GM23338 (cell line): Measurements from ENCODE around the gene NUP153. TPM values are rescaled to one million over a fixed set of nuclear protein-coding genes. Genes with fewer than 3 reads are reported as not detected.

Experiments
- ATAC-seq: fragments of 200-7000 bp; cut with Tn5 transposase; 3 replicates; pipeline ENCODE4 v1.9.1; 2020
- DNase-seq: peaks from one replicate; pipeline ENCODE4 v3.0.0-alpha.2; 2015; ENCODE audit warnings: low spot score
- H2AFZ ChIP-seq: fragments of 200-600 bp; sonication (generic); 2 replicates; pipeline ENCODE4 v1.8.0; 2016; ENCODE audit warnings: antibody characterized with exemption, mild to moderate bottlenecking, moderate library complexity
- H3F3A ChIP-seq: fragments of 200-600 bp; sonication (generic); replicated peaks from 2 replicates; pipeline ENCODE4 v1.8.0; 2017; ENCODE audit warnings: antibody characterized with exemption, mixed run types, low read depth
- H3K27ac ChIP-seq: fragments of 200-600 bp; sonication (generic); 2 replicates; pipeline ENCODE4 v1.6.1; 2016; ENCODE audit warnings: low read depth
- H3K27me3 ChIP-seq: fragments of 200-600 bp; sonication (generic); 2 replicates; pipeline ENCODE4 v1.8.0; 2016; ENCODE audit warnings: mild to moderate bottlenecking, mixed run types, moderate library complexity; ENCODE audit not compliant: insufficient read depth
- H3K36me3 ChIP-seq: fragments of 200-600 bp; sonication (generic); 2 replicates; pipeline ENCODE4 v1.8.0; 2016; ENCODE audit warnings: mild to moderate bottlenecking; ENCODE audit not compliant: insufficient read depth
- H3K4me1 ChIP-seq: fragments of 200-600 bp; sonication (generic); 2 replicates; pipeline ENCODE4 v1.8.0; 2016; ENCODE audit warnings: mild to moderate bottlenecking, moderate library complexity; ENCODE audit not compliant: insufficient read depth
- H3K4me2 ChIP-seq: fragments of 200-600 bp; sonication (generic); 2 replicates; pipeline ENCODE4 v1.7.1; 2017; ENCODE audit warnings: mixed run types
- H3K4me3 ChIP-seq: fragments of 200-600 bp; sonication (generic); 2 replicates; pipeline ENCODE4 v1.6.1; 2016; ENCODE audit warnings: mixed run types
- H3K79me2 ChIP-seq: fragments of 200-600 bp; sonication (generic); replicated peaks from 2 replicates; pipeline ENCODE4 v1.8.0; 2017; ENCODE audit warnings: mild to moderate bottlenecking; ENCODE audit not compliant: insufficient read depth
- H3K9me2 ChIP-seq: fragments of 200-600 bp; sonication (generic); 2 replicates; pipeline ENCODE4 v1.8.0; 2017; ENCODE audit not compliant: insufficient read depth
- H4K20me1 ChIP-seq: fragments of 200-600 bp; sonication (generic); replicated peaks from 2 replicates; pipeline ENCODE4 v1.8.0; 2017; ENCODE audit warnings: mild to moderate bottlenecking; ENCODE audit not compliant: insufficient read depth
- H3K27ac Mint-ChIP-seq: 2 replicates; pipeline ENCODE4 v1.8.0; 2020; ENCODE audit warnings: inconsistent platforms, mild to moderate bottlenecking, moderate library complexity, mixed read lengths
- H3K27me3 Mint-ChIP-seq: 3 replicates; pipeline ENCODE4 v1.8.0; 2022; ENCODE audit warnings: low read depth, mild to moderate bottlenecking, moderate library complexity, mixed read lengths, inconsistent platforms; ENCODE audit not compliant: insufficient read depth, poor library complexity
- H3K36me3 Mint-ChIP-seq: 3 replicates; pipeline ENCODE4 v1.8.0; 2021; ENCODE audit warnings: low read depth, mild to moderate bottlenecking, inconsistent platforms, moderate library complexity, mixed read lengths
- H3K4me1 Mint-ChIP-seq: 3 replicates; pipeline ENCODE4 v1.8.0; 2020; ENCODE audit warnings: mild to moderate bottlenecking, inconsistent platforms, mixed read lengths
- H3K4me3 Mint-ChIP-seq: 3 replicates; pipeline ENCODE4 v1.8.0; 2021; ENCODE audit warnings: moderate library complexity, mild to moderate bottlenecking, inconsistent platforms, mixed read lengths
- H3K9me3 Mint-ChIP-seq: 3 replicates; pipeline ENCODE4 v1.8.0; 2020; ENCODE audit warnings: moderate library complexity, mild to moderate bottlenecking, inconsistent platforms, mixed read lengths
- EZH2 ChIP-seq: fragments of 200-600 bp; sonication (generic); IDR thresholded peaks from one replicate; pipeline ENCODE4 v1.8.0; 2017; ENCODE audit warnings: antibody characterized with exemption, mild to moderate bottlenecking, low read depth; ENCODE audit not compliant: unreplicated experiment
- JUNB ChIP-seq: IDR thresholded peaks from one replicate; pipeline ENCODE4 v1.6.1; 2016; ENCODE audit warnings: antibody characterized with exemption; ENCODE audit not compliant: unreplicated experiment
- NANOG ChIP-seq: IDR thresholded peaks from 2 replicates; pipeline ENCODE4 v1.6.1; 2016; ENCODE audit warnings: antibody characterized with exemption, borderline replicate concordance
- POLR2AphosphoS5 ChIP-seq: IDR thresholded peaks from 2 replicates; pipeline ENCODE4 v1.6.1; 2016; ENCODE audit warnings: antibody characterized with exemption, low read depth
- ZNF114 ChIP-seq: fragments of 250-450 bp; sonication (Bioruptor Pico); IDR thresholded peaks from 2 replicates; pipeline ENCODE4 v1.5.0; 2020; ENCODE audit warnings: mild to moderate bottlenecking, moderate library complexity
- ZNF331 ChIP-seq: fragments of 250-450 bp; sonication (Bioruptor Pico); IDR thresholded peaks from 2 replicates; pipeline ENCODE4 v1.5.0; 2020; ENCODE audit warnings: low read depth, mild to moderate bottlenecking, moderate library complexity
- polyA plus RNA-seq: library from polyadenylated mRNA; unstranded; fragments of >200 nt; fragmentation: Nextera tagmentation; extraction: Ambion mirVana; gene quantifications from 2 replicates; pipeline ENCODE4 v1.2.1, GENCODE V29; 2016
- total RNA-seq: library from RNA; depleted of rRNA; stranded (reverse); fragments of >200 nt; shearing (Covaris generic); gene quantifications from 2 replicates; pipeline ENCODE4 v1.2.3, GENCODE V29; 2014
- TF ChIP-seq, protein P1 (sequence below): IDR thresholded peaks from 2 replicates; pipeline ENCODE4 v1.6.1; 2016; ENCODE audit warnings: antibody characterized with exemption
- TF ChIP-seq, protein P2 (sequence below), 2 experiments: fragments of 200-600 bp in 1 of 2; sonication (generic) in 1 of 2; conservative IDR thresholded peaks; 2 replicates each; pipeline versions ENCODE4 v1.5.1 to v1.6.1; 2016 to 2017; ENCODE audit warnings: antibody characterized with exemption in 2 of 2, low read depth in 2 of 2, mild to moderate bottlenecking in 2 of 2, moderate library complexity in 1 of 2
- TF ChIP-seq, protein P3 (sequence below): fragments of 250-450 bp; sonication (Bioruptor Pico); IDR thresholded peaks from 2 replicates; pipeline ENCODE4 v1.5.0; 2020; ENCODE audit warnings: mild to moderate bottlenecking, moderate library complexity

Gene NUP153
- total and polyA plus RNA-seq, 2 experiments from 2014 or later, result 23.8 to 88.4 TPM

GRCh38 chr6:17601386-17601703 is 105.4 kb downstream of the NUP153 start:
- H3K4me1 ChIP-seq, result peaks cover 8% of the 10 kb centered on the region; the same call in 1 of the 2 replicates
- peaks cover 7% of the 10 kb centered on the region for H3K27me3 Mint-ChIP-seq
- no peaks in the 10 kb centered on the region for H3K9me3 Mint-ChIP-seq
- no peak overlapping the region for H3K27ac Mint-ChIP-seq
- H3K79me2 ChIP-seq, result no peaks in the 10 kb centered on the region
- no peak overlapping the region for H3K27ac ChIP-seq
- H3K4me3 ChIP-seq, result peak overlapping the region; percentile 74
- H2AFZ ChIP-seq, result peak overlapping the region; percentile 87
- H3F3A ChIP-seq, result peaks cover 4% of the 10 kb centered on the region; the same call in 1 of the 2 replicates
- peak overlapping the region; percentile 74 for H3K4me3 Mint-ChIP-seq
- H4K20me1 ChIP-seq, result no peaks in the 10 kb centered on the region
- no peaks in the 10 kb centered on the region for H3K27me3 ChIP-seq
- peaks cover 10% of the 10 kb centered on the region for H3K36me3 Mint-ChIP-seq
- TF ChIP-seq NANOG (no peak), JUNB (no peak), ZNF331 (CRISPR knock-in tag) (no peak), POLR2AphosphoS5 (no peak), EZH2 (no peak), ZNF114 (CRISPR knock-in tag) (no peak)
- TF ChIP-seq, protein P1, sequence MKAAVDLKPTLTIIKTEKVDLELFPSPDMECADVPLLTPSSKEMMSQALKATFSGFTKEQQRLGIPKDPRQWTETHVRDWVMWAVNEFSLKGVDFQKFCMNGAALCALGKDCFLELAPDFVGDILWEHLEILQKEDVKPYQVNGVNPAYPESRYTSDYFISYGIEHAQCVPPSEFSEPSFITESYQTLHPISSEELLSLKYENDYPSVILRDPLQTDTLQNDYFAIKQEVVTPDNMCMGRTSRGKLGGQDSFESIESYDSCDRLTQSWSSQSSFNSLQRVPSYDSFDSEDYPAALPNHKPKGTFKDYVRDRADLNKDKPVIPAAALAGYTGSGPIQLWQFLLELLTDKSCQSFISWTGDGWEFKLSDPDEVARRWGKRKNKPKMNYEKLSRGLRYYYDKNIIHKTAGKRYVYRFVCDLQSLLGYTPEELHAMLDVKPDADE, result no peak
- TF ChIP-seq, protein P2, sequence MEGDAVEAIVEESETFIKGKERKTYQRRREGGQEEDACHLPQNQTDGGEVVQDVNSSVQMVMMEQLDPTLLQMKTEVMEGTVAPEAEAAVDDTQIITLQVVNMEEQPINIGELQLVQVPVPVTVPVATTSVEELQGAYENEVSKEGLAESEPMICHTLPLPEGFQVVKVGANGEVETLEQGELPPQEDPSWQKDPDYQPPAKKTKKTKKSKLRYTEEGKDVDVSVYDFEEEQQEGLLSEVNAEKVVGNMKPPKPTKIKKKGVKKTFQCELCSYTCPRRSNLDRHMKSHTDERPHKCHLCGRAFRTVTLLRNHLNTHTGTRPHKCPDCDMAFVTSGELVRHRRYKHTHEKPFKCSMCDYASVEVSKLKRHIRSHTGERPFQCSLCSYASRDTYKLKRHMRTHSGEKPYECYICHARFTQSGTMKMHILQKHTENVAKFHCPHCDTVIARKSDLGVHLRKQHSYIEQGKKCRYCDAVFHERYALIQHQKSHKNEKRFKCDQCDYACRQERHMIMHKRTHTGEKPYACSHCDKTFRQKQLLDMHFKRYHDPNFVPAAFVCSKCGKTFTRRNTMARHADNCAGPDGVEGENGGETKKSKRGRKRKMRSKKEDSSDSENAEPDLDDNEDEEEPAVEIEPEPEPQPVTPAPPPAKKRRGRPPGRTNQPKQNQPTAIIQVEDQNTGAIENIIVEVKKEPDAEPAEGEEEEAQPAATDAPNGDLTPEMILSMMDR (conservative IDR thresholded peaks at IDR 0.05; ENCODE audit: low read depth in 2 of 2), result no peak
- TF ChIP-seq, protein P3, sequence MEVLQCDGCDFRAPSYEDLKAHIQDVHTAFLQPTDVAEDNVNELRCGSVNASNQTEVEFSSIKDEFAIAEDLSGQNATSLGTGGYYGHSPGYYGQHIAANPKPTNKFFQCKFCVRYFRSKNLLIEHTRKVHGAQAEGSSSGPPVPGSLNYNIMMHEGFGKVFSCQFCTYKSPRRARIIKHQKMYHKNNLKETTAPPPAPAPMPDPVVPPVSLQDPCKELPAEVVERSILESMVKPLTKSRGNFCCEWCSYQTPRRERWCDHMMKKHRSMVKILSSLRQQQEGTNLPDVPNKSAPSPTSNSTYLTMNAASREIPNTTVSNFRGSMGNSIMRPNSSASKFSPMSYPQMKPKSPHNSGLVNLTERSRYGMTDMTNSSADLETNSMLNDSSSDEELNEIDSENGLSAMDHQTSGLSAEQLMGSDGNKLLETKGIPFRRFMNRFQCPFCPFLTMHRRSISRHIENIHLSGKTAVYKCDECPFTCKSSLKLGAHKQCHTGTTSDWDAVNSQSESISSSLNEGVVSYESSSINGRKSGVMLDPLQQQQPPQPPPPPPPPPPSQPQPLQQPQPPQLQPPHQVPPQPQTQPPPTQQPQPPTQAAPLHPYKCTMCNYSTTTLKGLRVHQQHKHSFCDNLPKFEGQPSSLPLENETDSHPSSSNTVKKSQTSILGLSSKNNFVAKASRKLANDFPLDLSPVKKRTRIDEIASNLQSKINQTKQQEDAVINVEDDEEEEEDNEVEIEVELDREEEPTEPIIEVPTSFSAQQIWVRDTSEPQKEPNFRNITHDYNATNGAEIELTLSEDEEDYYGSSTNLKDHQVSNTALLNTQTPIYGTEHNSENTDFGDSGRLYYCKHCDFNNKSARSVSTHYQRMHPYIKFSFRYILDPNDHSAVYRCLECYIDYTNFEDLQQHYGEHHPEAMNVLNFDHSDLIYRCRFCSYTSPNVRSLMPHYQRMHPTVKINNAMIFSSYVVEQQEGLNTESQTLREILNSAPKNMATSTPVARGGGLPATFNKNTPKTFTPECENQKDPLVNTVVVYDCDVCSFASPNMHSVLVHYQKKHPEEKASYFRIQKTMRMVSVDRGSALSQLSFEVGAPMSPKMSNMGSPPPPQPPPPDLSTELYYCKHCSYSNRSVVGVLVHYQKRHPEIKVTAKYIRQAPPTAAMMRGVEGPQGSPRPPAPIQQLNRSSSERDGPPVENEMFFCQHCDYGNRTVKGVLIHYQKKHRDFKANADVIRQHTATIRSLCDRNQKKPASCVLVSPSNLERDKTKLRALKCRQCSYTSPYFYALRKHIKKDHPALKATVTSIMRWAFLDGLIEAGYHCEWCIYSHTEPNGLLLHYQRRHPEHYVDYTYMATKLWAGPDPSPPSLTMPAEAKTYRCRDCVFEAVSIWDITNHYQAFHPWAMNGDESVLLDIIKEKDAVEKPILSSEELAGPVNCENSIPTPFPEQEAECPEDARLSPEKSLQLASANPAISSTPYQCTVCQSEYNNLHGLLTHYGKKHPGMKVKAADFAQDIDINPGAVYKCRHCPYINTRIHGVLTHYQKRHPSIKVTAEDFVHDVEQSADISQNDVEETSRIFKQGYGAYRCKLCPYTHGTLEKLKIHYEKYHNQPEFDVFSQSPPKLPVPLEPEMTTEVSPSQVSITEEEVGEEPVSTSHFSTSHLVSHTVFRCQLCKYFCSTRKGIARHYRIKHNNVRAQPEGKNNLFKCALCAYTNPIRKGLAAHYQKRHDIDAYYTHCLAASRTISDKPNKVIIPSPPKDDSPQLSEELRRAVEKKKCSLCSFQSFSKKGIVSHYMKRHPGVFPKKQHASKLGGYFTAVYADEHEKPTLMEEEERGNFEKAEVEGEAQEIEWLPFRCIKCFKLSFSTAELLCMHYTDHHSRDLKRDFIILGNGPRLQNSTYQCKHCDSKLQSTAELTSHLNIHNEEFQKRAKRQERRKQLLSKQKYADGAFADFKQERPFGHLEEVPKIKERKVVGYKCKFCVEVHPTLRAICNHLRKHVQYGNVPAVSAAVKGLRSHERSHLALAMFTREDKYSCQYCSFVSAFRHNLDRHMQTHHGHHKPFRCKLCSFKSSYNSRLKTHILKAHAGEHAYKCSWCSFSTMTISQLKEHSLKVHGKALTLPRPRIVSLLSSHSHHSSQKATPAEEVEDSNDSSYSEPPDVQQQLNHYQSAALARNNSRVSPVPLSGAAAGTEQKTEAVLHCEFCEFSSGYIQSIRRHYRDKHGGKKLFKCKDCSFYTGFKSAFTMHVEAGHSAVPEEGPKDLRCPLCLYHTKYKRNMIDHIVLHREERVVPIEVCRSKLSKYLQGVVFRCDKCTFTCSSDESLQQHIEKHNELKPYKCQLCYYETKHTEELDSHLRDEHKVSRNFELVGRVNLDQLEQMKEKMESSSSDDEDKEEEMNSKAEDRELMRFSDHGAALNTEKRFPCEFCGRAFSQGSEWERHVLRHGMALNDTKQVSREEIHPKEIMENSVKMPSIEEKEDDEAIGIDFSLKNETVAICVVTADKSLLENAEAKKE (CRISPR knock-in tag), result no peak
- ATAC-seq (no peak), DNase-seq (no peak)
- H3K4me2 ChIP-seq, result peak overlapping the region; percentile 85
- H3K4me1 Mint-ChIP-seq, result peaks cover 9% of the 10 kb centered on the region; the same call in 2 of the 3 replicates
- H3K36me3 ChIP-seq, result no peaks in the 10 kb centered on the region
- H3K9me2 ChIP-seq, result no peaks in the 10 kb centered on the region
